KBM-7 (cell line): ENCODE measurements around the gene TK2.
"Not testable (repeated sequence)": the region's sequence is repeated elsewhere in the genome, so short reads cannot be mapped to it uniquely, and the experiment has no call there.

Experiments
- DNase-seq: peaks from one replicate; pipeline ENCODE4 v3.0.0-alpha.2; 2015
- in situ Hi-C: fragments of 300-500 bp; cut with MboI; formaldehyde crosslinking; loops from 2 replicates; pipeline ENCODE4 v1.14.3; 2020; ENCODE audit warnings: low sequenced_read_pairs, low pct_unique_long_range_greater_than_20kb, mixed read lengths

Gene TK2

DNA sequence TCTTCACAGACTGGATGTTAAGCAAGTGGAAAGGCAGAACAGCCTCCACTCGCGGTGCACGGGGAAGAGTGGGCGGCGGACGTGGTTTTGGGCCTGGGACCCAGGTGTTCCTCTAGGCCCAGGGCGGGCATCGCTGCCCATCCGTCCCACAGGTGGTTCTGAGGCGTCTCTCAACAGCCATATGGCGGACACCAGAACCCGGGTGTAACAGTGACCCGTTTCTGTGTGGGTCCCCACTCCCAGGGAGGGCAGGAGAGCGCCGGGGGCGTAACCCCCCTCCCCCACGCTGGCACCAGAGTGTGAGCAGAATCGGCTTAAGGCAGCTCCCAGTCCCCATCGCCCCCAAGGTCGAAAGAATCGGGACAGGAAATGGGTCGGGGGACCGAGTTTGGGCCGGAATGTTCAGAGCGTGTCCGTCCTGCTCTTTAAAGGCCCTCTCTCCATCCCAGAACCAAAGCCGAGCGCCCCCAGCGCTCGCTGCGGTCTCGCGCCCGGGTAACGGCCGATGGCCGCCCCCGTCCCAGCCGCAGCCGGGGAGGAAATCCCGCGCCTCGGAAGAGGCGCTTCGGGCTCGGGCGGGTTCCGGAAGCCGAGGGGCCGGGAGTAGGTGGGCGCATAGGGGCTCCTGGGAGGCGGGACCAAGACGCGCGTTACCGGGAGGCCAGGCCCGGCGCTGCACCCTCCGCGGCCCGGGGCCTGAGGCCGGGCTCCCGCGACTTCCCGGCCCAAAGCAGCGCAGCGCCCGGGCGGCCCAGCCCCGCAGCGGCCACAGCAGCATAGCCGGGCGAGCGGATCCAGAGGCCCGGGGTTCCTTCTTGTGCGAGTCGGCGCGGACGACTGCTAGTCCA lies at the start of gene TK2:
TK2 (minus strand) TSS at position 839 of the 848 bp plus-strand sequence; CDS start at position 778, 61 bp downstream.
- in situ Hi-C loops = no loop called here
- peak; percentile 67 for DNase-seq

GRCh38 chr16:66598111-66598510 lies 48.2 kb upstream of the TK2 start:
- DNase-seq = no peak
- in situ Hi-C loops = loop anchor here (25.0 kb wide), 1 partner anchor 186 kb away; no protein-coding TSS in a partner anchor

DNA sequence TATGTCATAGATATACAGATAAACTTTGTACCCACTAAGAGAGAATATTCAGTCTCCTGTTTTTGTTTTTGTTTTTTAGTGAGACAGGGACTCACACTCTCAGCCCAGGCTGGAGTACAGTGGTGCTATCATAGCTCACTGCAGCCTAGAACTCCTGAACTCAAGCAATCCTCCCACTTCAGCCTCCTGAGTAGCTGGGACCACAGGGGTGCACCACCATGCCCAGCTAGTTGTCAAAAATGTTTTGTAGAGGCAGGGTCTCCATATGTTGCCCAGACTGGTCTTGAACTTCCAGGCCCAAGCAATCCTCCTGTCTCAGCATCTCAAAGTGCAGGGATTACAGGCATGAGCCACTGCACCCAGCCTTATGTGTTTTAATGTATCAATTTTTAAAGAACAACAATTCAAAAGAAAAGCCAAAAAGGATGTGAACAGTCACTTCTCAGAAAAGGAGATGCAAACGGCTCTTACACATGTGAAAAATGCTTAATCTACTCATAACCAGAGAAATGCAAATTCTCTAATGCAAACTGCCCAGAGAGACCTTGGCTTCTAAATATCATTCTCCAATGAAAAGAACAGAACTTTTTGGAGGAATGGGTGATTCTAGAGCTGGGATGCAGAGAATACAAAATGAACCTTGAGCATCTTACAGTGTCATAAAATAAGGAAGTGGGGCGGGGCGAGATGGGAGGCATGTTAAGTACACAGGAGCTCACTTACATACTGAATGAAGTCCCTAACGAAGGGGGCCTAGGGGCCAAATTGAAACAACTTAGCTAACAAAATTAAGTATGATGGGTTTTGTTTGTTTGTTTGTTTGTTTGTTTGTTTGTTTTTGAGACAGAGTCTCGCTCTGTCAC lies 47.3 kb upstream of the TK2 start:
- DNase-seq = no peak
- in situ Hi-C loops = loop anchor here (25.0 kb wide), 1 partner anchor 185 kb away; no protein-coding TSS in a partner anchor

- in situ Hi-C loops = loop anchor here (25.0 kb wide), 1 partner anchor 184 kb away; no protein-coding TSS in a partner anchor
- DNase-seq = not testable (repeated sequence)
These were observed 46.6 kb upstream of the TK2 start for GRCh38 chr16:66596559-66596958.

- in situ Hi-C loops = loop anchor here (25.0 kb wide), 1 partner anchor 182 kb away; no protein-coding TSS in a partner anchor
These were observed 44.8 kb upstream of the TK2 start for GRCh38 chr16:66594739-66595138.

DNA sequence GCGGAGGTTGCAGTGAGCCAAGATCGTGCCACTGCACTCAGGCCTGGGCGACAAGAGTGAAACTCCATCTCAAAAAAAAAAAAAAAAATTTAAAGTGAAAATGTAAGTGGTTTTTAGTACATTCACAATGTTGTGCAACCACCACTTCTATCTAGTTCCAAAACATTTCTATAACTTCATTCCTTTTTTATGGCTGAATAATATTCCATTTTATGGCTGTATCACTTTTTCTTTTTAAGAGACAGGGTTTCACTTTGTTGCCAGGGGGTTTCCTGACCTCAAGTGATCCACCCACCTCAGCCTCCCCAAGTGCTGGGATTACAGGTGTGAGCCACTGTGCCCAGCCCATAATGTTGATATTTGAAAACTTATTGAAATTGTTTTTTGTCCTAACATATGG lies 42.9 kb upstream of the TK2 start:
- no peak for DNase-seq
- in situ Hi-C loops = loop anchor here (25.0 kb wide), 1 partner anchor 181 kb away; no protein-coding TSS in a partner anchor

More at GRCh38 chr16:66594739-66595138, 44.8 kb upstream of the TK2 start:
- DNase-seq = no peak

- DNase-seq = no peak
- in situ Hi-C loops = loop anchor here (25.0 kb wide), 1 partner anchor 180 kb away; no protein-coding TSS in a partner anchor
These were observed 42.3 kb upstream of the TK2 start for GRCh38 chr16:66592241-66592640.

DNA sequence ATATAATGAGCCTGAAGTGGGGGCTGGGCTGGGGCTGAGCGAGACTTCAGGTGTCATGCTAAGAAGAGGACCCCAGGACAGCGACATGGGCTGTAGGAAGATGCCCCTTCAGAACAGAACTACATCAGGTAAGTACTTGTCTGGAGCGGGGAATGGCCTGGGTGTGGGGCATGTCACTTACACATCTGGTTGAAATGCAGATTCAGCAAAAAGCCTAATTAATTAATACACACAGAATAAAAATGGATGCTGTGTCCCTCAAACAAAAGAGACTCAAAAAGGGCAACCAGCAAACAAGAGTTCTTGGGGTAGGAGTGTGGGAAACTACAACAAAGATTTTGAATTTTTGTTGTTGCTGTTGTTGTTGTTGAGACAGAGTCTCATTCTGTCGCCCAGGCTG lies 41.1 kb upstream of the TK2 start:
- in situ Hi-C loops = loop anchor here (25.0 kb wide), 1 partner anchor 179 kb away; no protein-coding TSS in a partner anchor
- no peak for DNase-seq

DNA sequence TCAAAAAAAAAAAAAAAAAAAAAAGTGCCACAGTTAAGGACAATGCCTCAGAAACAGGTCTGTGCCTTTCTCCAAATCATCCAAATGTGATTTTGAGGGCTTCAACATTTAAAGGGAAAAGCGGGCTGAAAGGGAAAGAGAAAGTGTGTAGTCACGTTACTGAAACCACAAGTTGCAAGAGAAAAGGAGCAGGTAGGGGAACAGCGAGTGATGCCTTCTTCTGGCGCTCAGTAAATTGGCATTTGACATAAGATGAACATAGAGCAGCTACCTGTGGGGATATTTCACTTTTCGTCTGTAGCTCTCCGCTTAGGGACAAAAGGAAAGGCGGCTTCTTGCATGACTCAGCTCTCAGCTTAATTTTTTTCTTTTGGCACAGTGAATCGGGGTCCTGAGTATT lies 40.4 kb upstream of the TK2 start:
- no peak for DNase-seq

GRCh38 chr16:66588981-66589713 lies 39.2 kb upstream of the TK2 start:
- peak; percentile 65 for DNase-seq
- in situ Hi-C loops = loop anchor here (25.0 kb wide), 1 partner anchor 177 kb away; no protein-coding TSS in a partner anchor

More for the DNA sequence above, 40.4 kb upstream of the TK2 start:
- in situ Hi-C loops = loop anchor here (25.0 kb wide), 1 partner anchor 178 kb away; no protein-coding TSS in a partner anchor

GRCh38 chr16:66587881-66588600 lies 38.1 kb upstream of the TK2 start:
- DNase-seq = no peak
- in situ Hi-C loops = loop anchor here (25.0 kb wide), 1 partner anchor 176 kb away; no protein-coding TSS in a partner anchor

DNA sequence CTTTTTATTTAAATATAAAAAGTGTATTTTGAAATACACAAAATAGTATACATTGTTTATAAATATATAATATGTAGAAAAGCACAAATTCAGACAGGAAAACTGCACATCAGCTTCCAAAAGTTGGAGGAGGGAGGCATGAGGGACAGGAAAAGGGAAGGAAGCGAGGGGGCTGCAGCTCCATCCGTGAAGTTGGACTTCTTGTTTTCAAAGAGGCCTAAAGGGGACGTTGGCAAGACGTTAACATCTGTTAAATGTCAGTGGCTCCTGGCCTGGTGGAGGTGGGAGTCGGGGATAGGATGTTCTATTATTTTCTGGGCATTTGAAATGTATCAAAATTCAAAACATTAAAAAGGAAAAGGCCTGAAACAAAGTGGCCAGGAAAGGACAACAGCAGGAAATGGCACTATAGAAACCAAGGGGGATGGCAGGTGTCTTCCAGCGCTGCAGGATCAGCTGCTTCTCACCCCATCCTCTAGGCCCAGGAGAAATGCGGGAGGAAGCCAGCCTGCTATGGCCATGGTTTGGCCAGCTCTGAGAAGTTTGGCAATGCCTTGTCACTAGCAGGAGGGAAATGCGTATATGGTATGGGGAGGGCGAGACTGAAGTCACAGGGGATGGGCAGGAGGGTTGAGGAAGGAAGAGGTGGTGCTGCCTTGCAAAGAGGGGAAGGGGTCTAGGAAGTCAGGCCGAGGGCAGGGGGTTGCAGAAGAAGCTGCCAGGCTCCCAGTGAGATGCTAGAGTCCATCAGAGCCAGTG lies 35.7 kb upstream of the TK2 start:
- in situ Hi-C loops = loop anchor here (25.0 kb wide), 1 partner anchor 173 kb away; no protein-coding TSS in a partner anchor
- DNase-seq = peak; percentile 58

- in situ Hi-C loops = loop anchor here (25.0 kb wide), 1 partner anchor 169 kb away; no protein-coding TSS in a partner anchor
- DNase-seq = no peak
These were observed 31.5 kb upstream of the TK2 start for GRCh38 chr16:66581246-66581952.

- in situ Hi-C loops = loop anchor here (25.0 kb wide), 1 partner anchor 168 kb away; no protein-coding TSS in a partner anchor
- DNase-seq = no peak
These were observed 30.8 kb upstream of the TK2 start for GRCh38 chr16:66580605-66581209.

DNA sequence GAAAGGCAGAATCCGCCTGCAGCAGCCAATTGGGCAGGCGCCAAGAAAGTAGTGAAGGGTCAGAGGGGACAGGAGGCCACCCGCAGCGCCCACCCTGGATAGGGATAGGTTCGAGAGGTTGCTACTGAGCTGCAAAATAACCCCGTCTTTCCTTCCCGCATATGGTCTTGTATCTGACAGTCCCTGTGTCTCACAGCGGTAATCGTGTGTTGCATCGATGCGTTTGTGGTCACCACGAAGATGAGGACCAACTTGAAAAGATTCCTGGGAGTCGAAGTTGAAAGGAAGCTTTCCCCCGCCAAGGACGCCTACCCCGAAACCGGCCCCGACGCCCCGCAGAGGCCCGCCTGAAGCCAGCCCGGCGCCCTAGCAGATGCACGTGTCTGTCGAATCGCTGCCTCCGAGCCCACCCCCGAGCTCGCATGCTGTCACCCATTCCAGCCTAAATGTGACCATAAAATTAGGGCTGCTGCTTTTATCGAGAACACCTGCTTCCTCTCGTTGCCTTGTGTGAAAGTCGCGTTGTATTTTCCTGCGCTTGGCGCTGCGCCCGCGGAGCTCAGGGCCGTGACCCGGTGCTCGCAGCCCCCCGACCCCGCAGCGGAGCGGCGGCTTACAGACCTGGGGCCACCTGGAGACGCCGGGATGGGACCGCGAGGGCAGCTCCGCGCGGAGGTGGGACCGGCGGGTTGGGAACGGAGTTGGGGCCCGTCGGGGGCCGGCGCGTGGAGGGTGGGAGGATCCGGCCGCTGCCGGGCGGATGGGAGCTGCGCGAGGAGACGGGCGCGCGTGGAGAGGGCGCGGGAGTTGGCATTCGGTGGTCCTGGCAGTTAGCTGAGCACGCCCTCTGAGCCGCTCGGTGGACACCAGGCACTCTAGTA lies 29.0 kb upstream of the TK2 start, which contains the start of gene CMTM2:
CMTM2 (plus strand) TSS at position 813 of the 881 bp plus-strand sequence. CDS start 145 bp downstream, outside the sequence.
- in situ Hi-C loops = loop anchor here (25.0 kb wide), 1 partner anchor 167 kb away; no protein-coding TSS in a partner anchor
- DNase-seq = no peak
